Prostate gland (tissue), 2 donors: ENCODE data around the gene SMYD1. TPM values are rescaled to one million over a fixed set of nuclear protein-coding genes. Genes with fewer than 3 reads are reported as not detected.

ENCODE experiments used
- DNase-seq: peaks from one replicate; pipeline ENCODE4 v3.0.0-alpha.2; 2019; ENCODE audit warnings: low spot score
- H3K27ac ChIP-seq, 2 donors: fragments of 200-600 bp; sonication (generic); 2 replicates each; pipeline ENCODE4 v1.5.1; 2017 to 2019
- H3K27me3 ChIP-seq: fragments of 200-600 bp; sonication (generic); replicated peaks from 2 replicates; pipeline ENCODE4 v1.5.1; 2019; ENCODE audit not compliant: insufficient read depth
- H3K36me3 ChIP-seq, 2 donors: fragments of 200-600 bp; sonication (generic); 1 replicate in 1 of 2; 2 replicates in 1 of 2; pipeline versions ENCODE4 v1.5.1 to v1.8.1; 2017 to 2019
- H3K4me1 ChIP-seq: fragments of 200-600 bp; sonication (generic); replicated peaks from 2 replicates; pipeline ENCODE4 v1.5.1; 2019
- H3K4me3 ChIP-seq, 2 donors: fragments of 200-600 bp; sonication (generic); 2 replicates each; pipeline ENCODE4 v1.5.1; 2017 to 2019
- H3K9me3 ChIP-seq: fragments of 200-600 bp; sonication (generic); 2 replicates; pipeline ENCODE4 v1.5.1; 2017
- CTCF ChIP-seq, 4 experiments: fragments of 200-600 bp in 2 of 4; fragments of 450-650 bp in 2 of 4; sonication (generic) in 2 of 4; IDR thresholded peaks; 1 replicate in 3 of 4; 2 replicates in 1 of 4; pipeline ENCODE4 v1.5.1; 2016 to 2019; ENCODE audit warnings: antibody characterized with exemption in 4 of 4, mild to moderate bottlenecking in 2 of 4, moderate library complexity in 2 of 4
- POLR2A ChIP-seq: fragments of 450-650 bp; IDR thresholded peaks from one replicate; pipeline ENCODE4 v1.6.1; 2016; ENCODE audit warnings: antibody characterized with exemption, mild to moderate bottlenecking
- POLR2AphosphoS5 ChIP-seq: sonication (generic); formaldehyde crosslinking; IDR thresholded peaks from one replicate; pipeline ENCODE4 v1.6.1; 2017; ENCODE audit warnings: antibody characterized with exemption
- WGBS: methylation state at CpG from one replicate; pipeline ENCODE4 v1.1.5; 2018; 5-methylcytosine and 5-hydroxymethylcytosine counted together
- intact Hi-C: fragments of 100-400 bp; cut with DNase I; formaldehyde crosslinking; loops from one replicate; pipeline ENCODE4 v1.14.2; 2022
- total RNA-seq, 2 donors: library from RNA; depleted of rRNA; stranded (reverse); fragments of >200 nt; gene quantifications; one replicate each; pipeline ENCODE4 v1.1.0, GENCODE V29; 2016

Gene SMYD1
- total RNA-seq, 2 donors from 2014 or later: 2.4 to 3.7 TPM

GRCh38 chr2:88131999-88132368 lies 64.4 kb downstream of the SMYD1 start:
- no peaks in the 10 kb centered on the region for H3K9me3 ChIP-seq
- H3K36me3 ChIP-seq: no peaks in the 10 kb centered on the region
- 91% methylated on average over 3 of the region's 3 CpGs for WGBS
- H3K27ac ChIP-seq: no peak overlapping the region
- no peak for DNase-seq
- H3K27me3 ChIP-seq: no peaks in the 10 kb centered on the region
- H3K4me1 ChIP-seq: no peaks in the 10 kb centered on the region
- TF ChIP-seq POLR2A: no peak
- no peak for TF ChIP-seq CTCF (IDR thresholded peaks at IDR 0.05)
- TF ChIP-seq POLR2AphosphoS5: no peak
- intact Hi-C loops: no loop called here
- no peak overlapping the region for H3K4me3 ChIP-seq

DNA sequence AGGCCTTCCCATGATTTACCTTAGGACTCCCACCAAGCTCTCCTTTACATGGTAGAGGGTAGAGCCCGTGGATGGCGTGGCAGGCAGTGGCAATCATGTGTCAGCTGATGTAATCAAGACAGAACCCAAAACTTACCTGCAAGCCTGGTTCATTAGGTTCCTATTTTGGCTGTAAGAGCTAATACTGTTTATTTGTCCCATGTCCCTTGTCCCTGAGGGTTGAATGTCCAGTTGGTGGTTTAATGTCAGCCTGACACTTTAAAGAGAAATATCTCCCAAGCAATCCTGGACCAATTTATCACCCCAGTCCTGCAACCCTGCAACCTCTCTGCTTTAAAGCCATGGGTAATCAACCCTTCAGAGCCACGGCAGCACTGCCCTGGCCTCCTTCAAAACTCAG lies 66.2 kb downstream of the SMYD1 start:
- DNase-seq: no peak
- Histone ChIP-seq H3K4me1 (no peaks in the 10 kb centered on the region), H3K27me3 (no peaks in the 10 kb centered on the region), H3K36me3 (no peaks in the 10 kb centered on the region), H3K9me3 (no peaks in the 10 kb centered on the region), H3K4me3 (no peak overlapping the region), H3K27ac (no peak overlapping the region)
- no peak for TF ChIP-seq POLR2AphosphoS5
- TF ChIP-seq CTCF (IDR thresholded peaks at IDR 0.05): no peak
- no peak for TF ChIP-seq POLR2A
- intact Hi-C loops: no loop called here
- 66% methylated on average over 3 of the region's 3 CpGs for WGBS

DNA sequence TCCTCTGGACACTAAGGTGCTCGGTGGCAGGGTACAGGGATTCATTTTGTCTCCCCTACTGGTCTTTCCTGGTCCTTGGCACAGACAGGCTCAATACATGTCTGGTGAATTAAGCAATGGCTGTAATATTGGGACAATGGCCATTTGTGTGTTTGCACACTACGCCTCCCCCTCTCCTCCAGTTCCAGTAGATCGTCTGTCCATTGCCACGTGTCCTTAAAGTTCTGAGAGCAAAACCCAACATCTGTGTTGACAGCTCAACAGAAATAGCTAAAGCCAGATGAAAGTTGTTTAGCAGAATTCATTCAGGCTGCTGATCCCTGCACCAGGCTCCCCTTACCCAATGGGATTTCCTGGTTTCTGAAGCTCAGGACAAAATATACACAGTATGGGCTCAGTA lies 69.2 kb downstream of the SMYD1 start:
- no peaks in the 10 kb centered on the region for H3K36me3 ChIP-seq
- no peak overlapping the region for H3K27ac ChIP-seq
- H3K9me3 ChIP-seq: no peaks in the 10 kb centered on the region
- no peak for DNase-seq
- H3K4me1 ChIP-seq: no peaks in the 10 kb centered on the region
- intact Hi-C loops: no loop called here
- H3K4me3 ChIP-seq: no peak overlapping the region
- no peaks in the 10 kb centered on the region for H3K27me3 ChIP-seq
- TF ChIP-seq CTCF (IDR thresholded peaks at IDR 0.05) (no peak), POLR2AphosphoS5 (no peak), POLR2A (no peak)
- WGBS: 58% methylated on average over 4 of the region's 4 CpGs

DNA sequence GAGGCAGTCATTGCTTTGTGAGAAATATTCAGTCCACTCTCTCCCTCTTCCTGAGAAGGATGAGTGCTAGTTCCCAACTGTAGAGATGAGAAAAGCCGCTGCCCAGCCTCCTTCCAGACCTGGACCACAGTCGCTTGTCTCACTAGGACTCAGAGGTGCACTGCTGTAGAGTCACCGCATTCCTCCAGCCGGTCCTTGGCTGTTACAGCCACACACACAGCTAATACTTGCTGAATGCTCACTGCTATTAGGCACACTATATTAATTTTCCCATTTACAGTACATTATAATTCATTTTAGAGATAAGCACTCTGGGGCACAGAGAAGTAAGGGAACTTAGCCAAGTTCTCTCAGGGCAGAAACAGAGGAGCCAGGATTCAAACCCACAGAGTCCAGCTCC lies 70.2 kb downstream of the SMYD1 start:
- Histone ChIP-seq H3K36me3 (no peaks in the 10 kb centered on the region), H3K9me3 (no peaks in the 10 kb centered on the region), H3K4me1 (no peaks in the 10 kb centered on the region), H3K27me3 (no peaks in the 10 kb centered on the region), H3K27ac (no peak overlapping the region), H3K4me3 (no peak overlapping the region)
- TF ChIP-seq POLR2AphosphoS5 (no peak), CTCF (IDR thresholded peaks at IDR 0.05) (no peak), POLR2A (no peak)
- DNase-seq: no peak
- WGBS: 88% methylated on average over 4 of the region's 4 CpGs
- intact Hi-C loops: no loop called here

GRCh38 chr2:88139203-88139702 lies 71.6 kb downstream of the SMYD1 start:
- H3K27ac ChIP-seq: no peak overlapping the region
- 64% methylated on average over 2 of the region's 2 CpGs for WGBS
- intact Hi-C loops: no loop called here

More at GRCh38 chr2:88139203-88139702, 71.6 kb downstream of the SMYD1 start:
- H3K27me3 ChIP-seq: no peaks in the 10 kb centered on the region
- no peak for DNase-seq
- no peaks in the 10 kb centered on the region for H3K36me3 ChIP-seq
- no peak overlapping the region for H3K4me3 ChIP-seq
- H3K4me1 ChIP-seq: no peaks in the 10 kb centered on the region
- H3K9me3 ChIP-seq: no peaks in the 10 kb centered on the region
- TF ChIP-seq CTCF (IDR thresholded peaks at IDR 0.05): no peak
- no peak for TF ChIP-seq POLR2A
- no peak for TF ChIP-seq POLR2AphosphoS5
